Panc1 (cell line): ENCODE measurements around the gene SP100. TPM values are rescaled to one million over a fixed set of nuclear protein-coding genes. Genes with fewer than 3 reads are reported as not detected.
"Not testable (repeated sequence)": the region's sequence is repeated elsewhere in the genome, so short reads cannot be mapped to it uniquely, and the experiment has no call there.

Experiments used
- ATAC-seq: fragments of 200-7000 bp; cut with Tn5 transposase; 2 replicates; pipeline ENCODE4 v1.9.1; 2020; ENCODE audit warnings: mild to moderate bottlenecking, moderate library complexity
- BruUV-seq: library from RNA; stranded (reverse); fragments of 400-500 nt; replicated peaks from 2 replicates; lab custom pipeline; 2021; lab: Mats Ljungman, UMichigan
- CTCF ChIA-PET: fragments of 300-600 bp; sonication (Branson Sonifier 250); formaldehyde crosslinking; loops from one replicate; lab custom pipeline; 2022; ENCODE audit warnings: antibody characterized with exemption; lab: Charles Lee
- POLR2A ChIA-PET: fragments of 300-600 bp; sonication (Branson Sonifier 250); formaldehyde crosslinking; loops from one replicate; lab custom pipeline; 2022; ENCODE audit warnings: antibody characterized with exemption; lab: Charles Lee
- DNase-seq: peaks from one replicate; pipeline ENCODE4 v3.0.0-alpha.2; 2010; ENCODE audit warnings: low read depth, low spot score
- H3K27ac ChIP-seq: 2 replicates; pipeline ENCODE4 v1.5.1; 2011; ENCODE audit warnings: mild to moderate bottlenecking, low read length, inconsistent platforms
- H3K27me3 ChIP-seq: fragments of 200-500 bp; sonication (Bioruptor generic); 2 replicates; pipeline ENCODE4 v1.6.0; 2014; ENCODE audit warnings: low read length, inconsistent platforms; ENCODE audit not compliant: control insufficient read depth, insufficient read depth
- H3K36me3 ChIP-seq: fragments of 200-500 bp; sonication (Bioruptor generic); 2 replicates; pipeline ENCODE4 v1.5.1; 2014; ENCODE audit warnings: inconsistent platforms, mild to moderate bottlenecking, low read length, moderate library complexity; ENCODE audit not compliant: control insufficient read depth, insufficient read depth
- H3K4me1 ChIP-seq: 2 replicates; pipeline ENCODE4 v1.5.1; 2011; ENCODE audit warnings: inconsistent platforms, mild to moderate bottlenecking, low read length, moderate library complexity; ENCODE audit not compliant: control insufficient read depth, insufficient read depth
- H3K4me3 ChIP-seq, 2 experiments: 2 replicates each; pipeline ENCODE4 v1.5.1; 2011 to 2012; ENCODE audit warnings: low read depth in 2 of 2, low read length in 2 of 2, mild to moderate bottlenecking in 2 of 2, inconsistent platforms in 1 of 2, moderate library complexity in 1 of 2
- H3K9me3 ChIP-seq: fragments of 200-500 bp; sonication (Bioruptor generic); 2 replicates; pipeline ENCODE4 v1.5.1; 2014; ENCODE audit warnings: low read depth, mild to moderate bottlenecking, inconsistent platforms, low read length, moderate library complexity; ENCODE audit not compliant: control insufficient read depth, insufficient read depth
- CTCF ChIP-seq: fragments of 450-650 bp; IDR thresholded peaks from 2 replicates; pipeline ENCODE4 v1.5.1; 2017; ENCODE audit warnings: mild to moderate bottlenecking
- POLR2AphosphoS5 ChIP-seq: IDR thresholded peaks from 2 replicates; pipeline ENCODE4 v1.6.1; 2012; ENCODE audit warnings: mild to moderate bottlenecking, low read depth, low read length, moderate library complexity
- REST ChIP-seq, 2 experiments: IDR thresholded peaks; 2 replicates each; pipeline ENCODE4 v1.6.1; 2011 to 2012; ENCODE audit warnings: low read depth in 2 of 2, control low read depth in 1 of 2, low read length in 1 of 2, mild to moderate bottlenecking in 1 of 2, moderate library complexity in 1 of 2; ENCODE audit not compliant: insufficient read depth in 1 of 2
- SIN3A ChIP-seq: IDR thresholded peaks from 2 replicates; pipeline ENCODE4 v1.6.1; 2012; ENCODE audit warnings: low read depth, mild to moderate bottlenecking, low read length, moderate library complexity, borderline replicate concordance; ENCODE audit not compliant: insufficient read depth
- TCF7L2 ChIP-seq: IDR thresholded peaks from 2 replicates; pipeline ENCODE4 v1.6.1; 2011; ENCODE audit warnings: mild to moderate bottlenecking, low read depth, low read length, inconsistent platforms
- in situ Hi-C: cut with HindIII; loops from 2 replicates; pipeline ENCODE4 v1.10.0; 2016; ENCODE audit warnings: low sequenced_read_pairs, low pct_unique_long_range_greater_than_20kb
- intact Hi-C: fragments of 100-400 bp; cut with micrococcal nuclease; formaldehyde crosslinking; loops from one replicate; pipeline ENCODE4 v1.10.0; 2022; ENCODE audit not compliant: unreplicated experiment
- total RNA-seq: library from RNA; stranded (reverse); gene quantifications from one replicate; pipeline ENCODE4 v1.2.1, GENCODE V29; 2021; ENCODE audit not compliant: unreplicated experiment

The SP100 gene
- total RNA-seq, 1 experiment from 2014 or later, result 27.2 TPM

- intact Hi-C loops (no loop called here), in situ Hi-C loops (no loop called here)
- no TSS peak for BruUV-seq
- CTCF ChIA-PET, result no interaction called here
- Histone ChIP-seq H3K27me3 (no peaks in the 10 kb centered on the region), H3K4me1 (no peaks in the 10 kb centered on the region), H3K9me3 (no peaks in the 10 kb centered on the region), H3K4me3 (no peak overlapping the region), H3K27ac (no peak overlapping the region), H3K36me3 (no peaks in the 10 kb centered on the region)
- ATAC-seq (no peak), DNase-seq (no peak)
- no peak for TF ChIP-seq REST (IDR thresholded peaks at IDR 0.05; ENCODE audit: insufficient read depth in 1 of 2, low read depth in 2 of 2, low read length in 1 of 2)
- TF ChIP-seq SIN3A, result no peak
- no peak for TF ChIP-seq POLR2AphosphoS5
- no peak for TF ChIP-seq CTCF
- no peak for TF ChIP-seq TCF7L2
- POLR2A ChIA-PET, result no interaction called here
Measured at GRCh38 chr2:230394301-230394700, 21.7 kb upstream of the SP100 start.

GRCh38 chr2:230398698-230399097, 17.3 kb upstream of the SP100 start:
- H3K4me1 ChIP-seq, in situ Hi-C loops, DNase-seq, H3K27ac ChIP-seq, BruUV-seq, H3K27me3 ChIP-seq, H3K36me3 ChIP-seq, H3K4me3 ChIP-seq, CTCF ChIA-PET, ATAC-seq, POLR2A ChIA-PET, H3K9me3 ChIP-seq, intact Hi-C loops: not testable (repeated sequence)

GRCh38 chr2:230400041-230400440, 16.0 kb upstream of the SP100 start:
- H3K4me3 ChIP-seq, result no peak overlapping the region
- no TSS peak for BruUV-seq
- no peak for DNase-seq
- ChIA-PET POLR2A (no interaction called here), CTCF (no interaction called here)
- H3K36me3 ChIP-seq, result no peaks in the 10 kb centered on the region
- intact Hi-C loops (no loop called here), in situ Hi-C loops (no loop called here)
- H3K27me3 ChIP-seq, result no peaks in the 10 kb centered on the region
- no peak overlapping the region for H3K27ac ChIP-seq
- no peaks in the 10 kb centered on the region for H3K9me3 ChIP-seq
- H3K4me1 ChIP-seq, result no peaks in the 10 kb centered on the region
- no peak for TF ChIP-seq TCF7L2
- no peak for ATAC-seq
